Measurements from ENCODE around the gene C5AR1.
"Not testable (repeated sequence)": the region's sequence is repeated elsewhere in the genome, so short reads cannot be mapped to it uniquely, and the experiment has no call there.

The C5AR1 gene

GRCh38 chr19:47336765-47337718 is 27.4 kb downstream of the C5AR1 start:
- DNase-seq, result not testable (repeated sequence)

- no peak for DNase-seq
Measured at GRCh38 chr19:47339196-47339880, 29.7 kb downstream of the C5AR1 start.

- no peak for DNase-seq
Measured at GRCh38 chr19:47340477-47341208, 31.0 kb downstream of the C5AR1 start.

- no peak for DNase-seq
Measured at GRCh38 chr19:47341734-47342133, 32.1 kb downstream of the C5AR1 start.

GRCh38 chr19:47343194-47343802 is 33.6 kb downstream of the C5AR1 start:
- DNase-seq, result no peak

GRCh38 chr19:47344425-47344824 is 34.8 kb downstream of the C5AR1 start:
- DNase-seq, result no peak

GRCh38 chr19:47346024-47346423 is 36.4 kb downstream of the C5AR1 start:
- DNase-seq, result not testable (repeated sequence)

GRCh38 chr19:47348819-47349795 is 39.4 kb downstream of the C5AR1 start, which contains the start of gene DHX34:
TSS of gene DHX34 (plus strand) at chr19:47349315. CDS start at chr19:47353031, 3,716 bp downstream.
- peak; percentile 96 to 99 (median 98) for DNase-seq

- DNase-seq, result no peak
Measured at GRCh38 chr19:47350630-47351029, 41.0 kb downstream of the C5AR1 start.

GRCh38 chr19:47351548-47351947 is 41.9 kb downstream of the C5AR1 start:
- no peak for DNase-seq

- DNase-seq, result no peak
Measured at GRCh38 chr19:47352095-47352494, 42.4 kb downstream of the C5AR1 start.

GRCh38 chr19:47353307-47353712 is 43.6 kb downstream of the C5AR1 start:
- no peak for DNase-seq

GRCh38 chr19:47356900-47357299 is 47.2 kb downstream of the C5AR1 start:
- DNase-seq, result no peak

- no peak for DNase-seq
Measured at GRCh38 chr19:47357788-47358680, 48.4 kb downstream of the C5AR1 start.

- no peak for DNase-seq
Measured at GRCh38 chr19:47358936-47359335, 49.3 kb downstream of the C5AR1 start.

- DNase-seq, result no peak
Measured at GRCh38 chr19:47362321-47362720, 52.7 kb downstream of the C5AR1 start.

- DNase-seq, result no peak
Measured at GRCh38 chr19:47363758-47364531, 54.3 kb downstream of the C5AR1 start.

GRCh38 chr19:47365455-47365854 is 55.8 kb downstream of the C5AR1 start:
- not testable (repeated sequence) for DNase-seq

GRCh38 chr19:47370045-47370611 is 60.5 kb downstream of the C5AR1 start:
- DNase-seq, result no peak
